Measurements from ENCODE around the gene IGF2R.

Gene IGF2R

DNA sequence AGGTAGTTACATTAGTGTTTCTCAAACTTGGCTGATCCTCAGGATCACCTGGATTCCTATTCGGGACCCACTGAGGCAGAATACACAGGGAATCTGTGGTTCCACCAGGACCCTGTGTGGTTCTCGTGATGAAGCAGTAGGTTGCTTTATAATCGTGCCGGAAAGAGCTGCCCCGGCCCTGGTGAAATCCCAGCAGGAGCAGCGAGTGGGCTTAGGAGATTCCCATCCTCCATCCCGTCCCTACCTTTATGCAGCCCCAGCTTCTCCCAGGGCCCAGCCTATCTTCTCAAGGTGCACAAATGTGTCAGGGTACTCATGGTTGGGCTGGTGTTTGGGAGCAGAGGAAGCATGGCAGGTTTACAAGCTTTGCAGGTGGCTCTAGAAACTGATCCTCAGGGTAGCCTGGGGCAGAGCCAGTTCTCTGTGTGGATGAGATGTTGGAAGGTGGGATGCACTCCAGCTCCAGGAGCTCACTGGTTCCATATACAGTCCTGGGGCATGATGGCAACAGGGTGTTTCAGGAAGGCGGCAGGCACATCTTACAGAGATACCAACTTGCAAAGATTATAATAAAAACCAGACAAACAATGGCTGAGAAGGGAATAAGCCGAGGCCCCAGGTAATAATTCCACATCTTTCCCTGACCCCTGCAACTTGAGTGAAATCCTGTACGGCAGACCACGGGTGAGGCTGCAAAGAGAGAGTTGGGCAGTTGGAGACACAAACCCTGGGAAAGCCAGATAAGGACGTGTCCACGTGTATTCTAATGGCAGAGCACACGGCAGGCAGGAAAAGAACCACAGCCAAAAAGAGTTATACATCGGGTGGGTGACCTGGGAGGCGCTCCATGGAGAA is 158.6 kb downstream of the IGF2R start:
- no peak for DNase-seq (ENCODE audit: extremely low read depth, low read depth)
- no peak for TF ChIP-seq CTCF (IDR thresholded peaks at IDR 0.05; ENCODE audit: low read depth, low read length)

DNA sequence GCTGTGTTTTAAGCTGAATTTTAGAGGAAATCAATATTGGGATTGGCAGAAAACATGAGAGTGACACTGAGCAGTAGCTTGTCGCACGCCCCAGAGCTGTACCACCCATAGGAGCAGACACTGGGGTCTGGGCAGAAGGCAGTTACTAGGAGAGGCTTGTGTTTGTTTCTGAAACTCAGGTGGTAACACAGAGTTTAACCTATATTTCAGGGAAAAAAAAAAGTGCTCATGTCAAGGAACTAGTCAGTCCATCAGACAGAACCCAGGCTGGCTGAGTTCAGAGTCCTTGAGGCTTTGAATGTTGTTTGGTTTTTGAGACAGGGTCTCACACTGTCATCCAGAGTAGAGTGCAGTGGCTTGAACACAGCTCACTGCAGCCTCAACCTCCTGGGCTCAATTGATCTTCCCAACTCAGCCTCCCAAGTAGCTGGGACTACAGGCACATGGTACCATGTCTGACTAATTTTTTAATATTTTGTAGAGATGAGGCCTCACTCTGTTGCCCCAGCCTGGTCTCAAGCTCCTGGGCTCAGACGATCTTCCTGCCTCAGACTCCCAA is 159.3 kb downstream of the IGF2R start:
- TF ChIP-seq CTCF (IDR thresholded peaks at IDR 0.05; ENCODE audit: low read depth, low read length): no peak

DNA sequence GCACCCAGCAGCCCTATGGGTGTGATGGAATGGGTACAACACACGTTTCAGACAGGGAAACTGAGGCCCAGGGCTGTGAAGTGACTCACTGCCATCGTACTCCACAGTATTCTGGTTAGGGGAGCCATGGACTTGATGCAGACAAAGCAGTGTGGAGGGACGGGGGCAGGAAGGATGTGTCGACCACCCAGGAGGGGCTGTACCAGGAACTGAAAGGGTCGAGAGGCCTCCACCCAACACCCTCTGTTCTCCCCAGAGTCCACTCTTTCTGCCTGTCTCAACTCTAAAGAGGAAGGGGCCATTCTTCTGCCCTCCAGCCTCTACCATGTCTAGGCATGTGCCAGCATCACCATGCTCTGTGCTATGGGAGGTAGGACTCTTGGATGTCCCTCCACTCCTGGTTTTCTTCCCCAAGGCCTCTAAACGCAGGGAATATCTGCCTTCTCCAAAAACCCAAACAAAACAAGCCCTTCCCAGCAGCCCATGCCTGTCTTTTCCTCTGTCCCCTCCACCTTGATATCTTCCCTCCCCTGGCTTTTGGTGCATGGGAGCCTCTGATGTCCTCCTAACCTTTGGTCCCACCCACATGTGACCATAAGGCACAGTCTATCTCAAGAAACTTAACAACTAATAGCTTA is 160.1 kb downstream of the IGF2R start:
- no peak for DNase-seq (ENCODE audit: extremely low read depth, low read depth)
- TF ChIP-seq CTCF (IDR thresholded peaks at IDR 0.05; ENCODE audit: low read depth, low read length): no peak

More for the DNA sequence above, 159.3 kb downstream of the IGF2R start:
- DNase-seq (ENCODE audit: extremely low read depth, low read depth): no peak

- no peak for DNase-seq (ENCODE audit: extremely low read depth, low read depth)
- TF ChIP-seq CTCF (IDR thresholded peaks at IDR 0.05; ENCODE audit: low read depth, low read length): no peak
Observed at GRCh38 chr6:160129881-160130615, 161.2 kb downstream of the IGF2R start.

DNA sequence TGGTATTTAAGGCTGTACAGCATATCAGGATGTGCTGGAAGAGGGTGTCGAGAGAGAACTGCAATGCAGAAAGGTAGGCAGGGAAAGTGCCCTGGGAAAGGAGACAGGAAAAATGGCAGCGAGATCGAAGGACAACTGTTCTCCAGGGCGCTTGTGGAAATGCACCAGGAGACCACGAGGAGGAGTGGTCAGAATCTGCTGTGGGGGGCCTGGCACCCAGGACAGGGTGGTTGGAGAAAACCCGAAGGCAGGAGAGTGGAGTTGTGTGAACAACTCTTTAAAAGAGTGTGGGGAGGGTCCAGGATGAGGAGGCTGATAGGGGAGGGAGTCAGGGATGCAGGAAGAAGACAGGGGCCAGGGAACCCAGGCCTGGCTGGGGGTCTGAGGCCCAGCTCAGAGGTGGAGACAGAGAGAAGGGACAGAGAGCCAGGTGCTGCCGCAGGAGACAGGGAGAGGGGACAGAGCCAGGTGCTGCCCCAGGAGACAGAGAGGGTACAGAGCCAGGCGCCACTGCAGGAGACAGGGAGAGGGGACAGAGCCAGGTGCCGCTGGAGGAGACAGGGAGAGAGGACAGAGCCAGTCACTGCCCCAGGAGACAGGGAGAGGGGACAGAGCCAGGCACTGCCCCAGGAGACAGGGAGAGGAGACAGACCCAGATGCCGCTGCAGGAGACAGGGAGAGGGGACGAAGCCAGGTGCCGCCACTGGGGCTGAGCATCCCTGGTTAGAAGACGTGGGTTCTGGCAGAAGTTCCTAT is 162.0 kb downstream of the IGF2R start:
- TF ChIP-seq CTCF (IDR thresholded peaks at IDR 0.05; ENCODE audit: low read depth, low read length): no peak
- DNase-seq (ENCODE audit: extremely low read depth, low read depth): no peak

GRCh38 chr6:160131636-160132296 is 162.9 kb downstream of the IGF2R start:
- DNase-seq (ENCODE audit: extremely low read depth, low read depth): no peak
- no peak for TF ChIP-seq CTCF (IDR thresholded peaks at IDR 0.05; ENCODE audit: low read depth, low read length)

All from AG09319 (cell line).